Activated effector memory CD4-positive, alpha-beta T cell treated with anti-CD3 and anti-CD28 coated beads, Interleukin-2, amount 50 U/mL, for 16 hours (primary cell): ENCODE results near the gene NOTCH3.

ENCODE experiments used
- DNase-seq: peaks from one replicate; pipeline ENCODE4 v3.0.0-alpha.2; 2020

NOTCH3 gene

DNA sequence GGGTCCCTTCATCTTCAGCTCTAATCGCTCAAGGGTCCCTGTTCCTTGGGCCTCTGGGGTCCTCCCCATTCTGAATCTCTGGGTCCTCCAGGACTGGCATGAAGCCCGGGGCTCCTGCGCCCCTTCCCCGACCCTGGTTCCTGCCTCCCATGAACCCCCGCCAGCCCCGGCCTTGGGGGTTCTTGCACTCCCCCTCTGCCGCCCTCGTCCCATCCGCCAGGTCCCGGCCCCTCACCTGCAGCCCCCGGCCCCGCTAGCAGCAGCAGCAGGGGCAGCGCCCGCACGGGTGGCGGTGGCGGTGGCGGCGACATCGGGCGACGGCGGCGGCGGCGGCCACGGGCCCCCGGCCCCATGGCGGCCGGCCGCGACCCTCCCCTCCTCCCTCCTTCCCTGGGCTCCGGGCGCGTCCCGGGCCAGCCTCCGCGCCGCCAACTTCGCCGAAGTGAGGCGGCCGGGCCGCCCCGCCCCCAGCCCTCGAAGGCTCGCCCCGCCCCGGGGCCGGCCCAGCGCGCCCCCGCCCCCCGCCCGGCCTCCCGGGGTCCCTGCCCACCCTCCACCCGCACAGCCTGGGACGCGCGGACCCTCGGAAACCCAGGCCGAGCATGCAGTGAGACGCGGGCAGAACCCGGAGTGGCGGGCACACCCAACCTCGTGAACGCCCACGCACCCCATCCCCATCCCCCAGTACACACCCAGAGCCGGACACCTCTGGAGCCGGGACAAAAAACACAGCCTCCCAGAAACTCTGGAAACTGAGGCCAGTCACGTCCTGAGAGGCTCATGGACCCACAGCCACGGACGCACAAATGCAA lies at the start of gene NOTCH3:
NOTCH3 (minus strand) TSS at position 443 of the 812 bp plus-strand sequence; CDS start at position 353, 90 bp downstream.
- DNase-seq = no peak

DNA sequence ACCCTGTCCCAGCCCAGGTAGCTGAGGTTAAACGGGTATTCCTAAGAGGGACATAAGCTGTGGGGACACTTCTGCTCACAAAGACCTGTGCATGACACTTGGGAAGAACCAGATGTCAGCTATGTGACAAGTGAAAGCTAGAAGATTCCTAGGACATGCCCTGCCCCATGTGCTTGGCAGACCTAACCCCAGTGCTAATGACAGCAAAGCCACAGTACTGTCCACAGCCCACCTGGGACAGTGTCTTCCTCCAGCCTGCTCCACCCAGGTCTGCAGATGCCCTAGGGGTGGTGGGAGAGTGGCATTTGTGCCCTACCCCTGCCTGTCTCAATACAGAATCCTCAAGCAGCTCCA lies 49.8 kb upstream of the NOTCH3 start:
- DNase-seq = no peak

DNA sequence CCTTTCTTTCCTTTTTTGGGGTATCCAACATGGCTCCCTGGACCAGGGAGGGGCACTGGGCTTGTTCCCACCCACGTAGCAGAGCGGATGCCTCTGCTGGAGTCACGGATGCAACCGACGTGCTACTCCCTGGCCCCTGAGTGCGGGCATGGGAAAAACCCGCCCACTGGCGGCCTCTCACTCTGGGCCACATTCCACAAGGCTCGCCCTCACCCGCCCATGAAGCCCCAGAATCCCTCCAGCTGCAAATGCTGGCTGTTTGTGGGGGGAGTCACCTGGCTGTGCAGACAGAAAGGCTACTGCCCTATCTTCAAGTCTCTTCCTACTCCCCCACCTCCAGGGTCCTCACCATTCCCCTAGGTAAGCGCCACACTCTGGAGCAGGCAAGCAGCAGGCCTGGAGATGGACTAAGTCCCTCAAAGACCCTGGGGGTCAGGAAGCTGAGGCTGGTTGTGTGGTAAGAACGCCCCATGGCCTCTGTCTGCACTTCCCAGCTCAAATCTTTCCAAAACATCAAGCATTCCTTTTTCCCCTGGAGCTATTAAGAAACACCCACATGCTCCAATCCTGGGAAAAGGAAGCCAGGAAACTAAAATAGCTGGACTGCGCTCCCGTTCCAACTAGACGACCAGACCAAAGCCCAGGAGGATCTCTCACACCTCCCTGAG lies 49.3 kb upstream of the NOTCH3 start:
- DNase-seq = no peak

DNA sequence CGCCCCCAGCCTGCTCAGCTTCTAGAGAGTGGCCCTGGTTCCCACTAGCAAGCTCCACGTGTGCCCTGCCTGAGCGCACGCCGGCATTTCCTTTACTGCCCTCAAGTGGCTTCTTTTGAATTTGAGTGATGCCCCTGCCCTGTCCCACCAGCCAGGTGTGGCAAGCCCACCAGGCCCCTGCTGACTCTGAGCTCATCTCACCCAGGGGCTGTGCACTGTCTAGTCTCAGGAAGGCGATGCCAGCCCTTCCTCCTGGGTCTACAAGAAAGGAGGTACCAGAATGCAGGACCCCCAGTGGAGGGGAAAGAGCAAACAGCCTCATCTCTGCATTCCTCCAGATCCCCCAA lies 48.7 kb upstream of the NOTCH3 start:
- DNase-seq = no peak

DNA sequence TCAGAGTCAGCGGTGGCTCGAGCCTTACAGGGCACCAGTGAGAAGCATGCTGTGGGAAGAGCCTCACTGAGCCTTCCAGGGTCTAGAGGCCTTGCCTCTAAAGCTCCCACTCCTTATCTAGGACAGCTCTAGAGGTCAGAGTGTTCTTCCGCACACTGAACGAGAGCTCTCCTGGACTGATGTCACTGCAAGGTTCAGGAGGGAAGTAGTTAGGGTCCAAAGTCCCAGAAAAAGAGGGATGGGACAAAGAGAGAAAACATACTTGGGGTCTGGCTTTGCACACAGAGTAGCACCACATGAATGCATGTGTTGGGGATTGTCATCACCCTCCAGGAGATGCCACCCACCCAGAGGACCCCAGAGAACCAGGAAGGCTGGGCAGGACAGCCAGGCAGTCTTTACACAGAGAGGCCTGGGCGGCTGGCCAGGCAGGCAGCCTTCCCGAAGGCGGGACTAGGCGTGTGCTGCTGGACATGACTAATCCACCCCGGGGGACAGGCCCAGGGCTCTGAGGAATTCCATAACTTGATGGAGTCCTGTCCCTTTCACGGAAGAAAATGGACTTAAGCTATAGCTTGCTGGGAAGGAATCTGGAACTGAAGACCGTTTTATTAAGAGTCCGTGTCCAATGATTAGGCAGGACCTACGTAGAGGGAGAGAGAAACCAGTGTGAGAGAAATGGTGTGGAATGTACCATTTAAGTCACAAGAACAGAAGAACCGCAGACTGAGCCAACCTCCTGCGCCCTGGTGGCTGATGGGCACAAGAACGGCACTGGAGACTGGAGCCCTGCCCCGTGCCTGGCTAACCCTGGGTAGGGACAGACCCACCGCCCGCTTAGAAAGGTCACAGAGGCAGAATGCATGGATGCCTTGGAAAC lies 48.1 kb upstream of the NOTCH3 start:
- no peak for DNase-seq

DNA sequence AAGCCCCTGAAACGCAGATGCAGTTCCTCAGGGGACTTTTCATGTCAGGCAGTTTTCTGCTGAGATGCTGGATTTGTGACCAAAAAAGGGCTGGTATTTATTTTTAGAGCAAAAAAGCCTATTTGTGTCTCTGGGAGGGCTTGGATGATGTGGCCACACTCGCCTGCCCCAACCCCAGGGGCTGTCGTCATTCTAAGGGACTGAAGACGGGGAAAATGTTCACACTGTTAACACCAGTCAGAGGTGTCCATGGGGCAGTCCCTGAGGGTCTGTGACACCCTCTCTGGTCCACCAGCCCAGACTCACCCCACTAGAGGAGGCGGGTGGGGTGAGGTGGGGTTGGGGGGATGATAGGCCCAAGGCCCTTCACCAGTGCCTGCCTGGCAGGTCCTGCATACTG lies 47.3 kb upstream of the NOTCH3 start:
- no peak for DNase-seq

DNA sequence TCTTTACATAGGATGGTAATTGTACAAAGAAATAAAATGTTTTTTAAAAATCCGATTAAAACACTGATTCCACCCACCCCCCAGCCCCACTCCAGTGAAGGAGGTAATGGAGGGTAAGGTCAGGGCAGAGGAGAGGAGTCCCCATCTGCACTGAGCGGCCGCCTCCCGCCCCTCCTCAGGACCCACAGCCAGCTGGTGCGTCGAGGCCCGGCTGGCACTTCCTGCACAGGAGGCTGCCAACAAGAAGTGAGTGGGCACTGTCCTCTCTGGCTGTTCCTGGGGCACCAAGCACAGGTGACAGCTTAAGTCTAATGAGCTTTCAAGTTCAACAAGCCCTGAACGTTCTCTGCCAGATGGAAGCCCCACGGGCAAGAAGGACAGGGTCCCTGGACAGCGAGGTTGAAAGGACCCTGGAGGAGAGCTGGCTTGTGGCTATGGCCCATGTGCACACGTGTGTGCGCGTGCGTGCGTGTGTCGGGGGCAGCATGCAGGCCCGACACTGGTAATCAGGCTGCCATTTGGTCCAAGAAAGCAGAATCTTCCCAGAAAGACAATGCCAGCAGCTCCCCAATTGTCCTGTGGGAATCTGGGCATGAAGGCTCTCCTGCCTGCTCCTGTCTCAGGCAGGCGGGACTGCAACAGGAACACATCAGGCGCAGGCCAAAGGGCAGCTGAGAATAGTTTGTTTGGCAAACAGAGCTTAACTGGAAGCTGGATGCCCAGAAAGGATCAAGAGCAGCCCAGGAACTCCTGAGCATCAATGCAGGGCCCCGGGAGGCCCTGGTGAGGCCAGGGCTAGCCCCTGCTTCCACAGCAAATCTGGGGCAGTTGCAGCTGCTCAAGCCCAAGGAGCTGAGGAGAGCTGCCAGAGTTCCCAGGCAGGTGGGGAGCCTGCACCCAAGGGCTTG lies 46.6 kb upstream of the NOTCH3 start:
- DNase-seq = no peak

DNA sequence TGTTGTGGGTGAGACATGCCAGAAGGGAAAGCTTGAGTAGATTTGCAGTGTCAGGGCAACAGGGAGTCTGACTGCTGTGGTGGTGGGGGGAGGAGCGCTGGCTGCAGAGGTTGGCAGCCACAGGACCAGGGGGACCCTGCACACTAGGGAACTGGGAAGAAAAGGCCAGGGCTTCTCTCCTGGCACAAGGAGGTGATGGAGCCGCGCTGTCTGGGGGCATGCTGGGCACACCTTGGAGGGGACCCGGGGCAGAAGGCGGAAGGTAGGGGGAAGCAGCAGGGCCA lies 45.3 kb upstream of the NOTCH3 start:
- DNase-seq = no peak

DNA sequence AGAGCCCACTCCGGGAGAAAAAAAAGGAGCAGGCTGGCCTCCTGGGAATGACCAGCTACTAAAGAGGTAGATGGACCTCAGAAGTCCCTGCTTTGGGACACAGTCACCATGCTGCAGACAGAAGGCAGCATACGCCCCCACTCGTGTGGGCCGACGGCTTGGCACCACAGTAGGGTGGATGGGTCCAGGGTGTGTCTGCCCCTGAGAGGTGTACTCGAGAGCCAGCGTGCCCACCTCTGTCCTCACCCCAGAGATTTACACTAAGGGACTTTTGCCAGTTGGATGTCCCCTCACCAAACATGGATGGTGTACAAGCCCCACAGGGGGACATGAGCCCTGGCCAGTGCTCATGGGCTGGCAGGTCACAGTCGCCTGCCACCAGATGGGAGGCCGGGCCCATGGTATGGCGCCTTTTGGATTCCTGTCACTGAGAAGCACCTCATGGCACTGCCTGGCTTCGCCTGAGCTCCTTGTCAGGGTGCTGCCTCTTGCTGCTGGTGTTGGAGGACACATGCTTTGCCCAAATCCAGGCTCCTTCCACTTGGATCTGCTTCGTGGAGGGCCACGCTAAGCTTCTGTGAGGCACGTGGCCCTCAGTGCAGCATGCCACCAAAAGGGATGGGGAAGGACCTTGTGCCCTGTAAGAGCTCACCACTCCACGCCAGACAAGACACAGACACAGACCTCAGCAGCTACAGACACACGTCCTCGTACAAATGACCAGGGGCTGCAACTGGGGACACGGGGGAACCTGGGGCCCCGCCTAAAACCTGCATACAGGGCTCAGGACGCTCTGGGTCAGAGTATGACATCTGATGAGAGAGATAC lies 44.8 kb upstream of the NOTCH3 start:
- DNase-seq = no peak

DNA sequence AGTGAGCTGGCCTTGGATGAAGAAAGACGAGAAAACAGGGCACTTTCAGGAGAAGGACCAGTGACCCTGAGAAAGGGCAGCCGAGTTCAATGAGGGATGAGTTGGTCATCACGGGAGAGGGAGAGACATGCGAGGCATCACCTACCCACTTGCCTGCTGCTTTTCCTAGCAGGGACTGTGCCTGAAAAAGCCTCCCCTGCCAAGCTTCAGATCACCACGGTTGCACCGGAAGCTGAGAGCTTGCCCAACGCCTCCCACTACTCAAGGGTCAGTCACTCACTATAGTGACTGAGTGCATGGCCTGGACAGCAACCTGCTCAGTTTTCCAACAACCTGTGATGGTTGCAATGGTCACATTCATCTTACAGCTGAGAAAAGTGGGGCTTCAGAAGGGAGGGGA lies 44.0 kb upstream of the NOTCH3 start:
- DNase-seq = no peak

DNA sequence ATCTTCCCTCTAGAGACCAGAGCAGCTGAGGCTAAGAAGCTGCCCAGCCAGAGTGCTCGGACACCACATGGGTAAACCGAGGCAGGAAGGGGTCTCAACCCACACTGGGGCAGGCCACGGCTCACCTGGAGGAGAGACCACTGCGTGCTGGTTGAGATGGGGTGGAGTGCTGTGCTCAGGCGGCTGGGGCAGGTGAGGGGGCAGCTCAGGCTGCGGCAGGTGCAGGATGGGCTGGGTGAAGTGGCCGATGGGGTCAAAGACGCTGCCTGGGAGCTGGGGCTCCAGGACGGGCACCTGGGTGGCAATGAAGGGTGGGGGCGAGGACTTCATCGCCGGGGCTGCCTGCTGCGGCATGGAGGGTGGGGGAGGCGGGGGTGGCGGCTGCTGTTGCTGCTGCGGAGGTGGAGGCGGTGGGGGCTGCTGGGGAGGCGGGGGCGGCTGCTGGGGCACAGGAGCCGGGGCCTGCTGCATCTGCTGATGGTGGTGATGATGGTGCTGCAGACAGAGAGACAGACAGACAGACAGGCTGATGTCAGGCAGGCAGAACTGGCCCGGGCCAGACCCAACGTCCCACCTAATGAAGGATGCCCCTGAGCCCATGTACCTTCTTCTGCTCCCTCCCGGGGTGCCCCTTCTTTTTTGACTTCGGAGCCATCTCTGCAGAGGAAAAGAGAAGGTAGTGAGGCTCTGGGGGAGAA lies 43.5 kb upstream of the NOTCH3 start:
- DNase-seq = no peak

DNA sequence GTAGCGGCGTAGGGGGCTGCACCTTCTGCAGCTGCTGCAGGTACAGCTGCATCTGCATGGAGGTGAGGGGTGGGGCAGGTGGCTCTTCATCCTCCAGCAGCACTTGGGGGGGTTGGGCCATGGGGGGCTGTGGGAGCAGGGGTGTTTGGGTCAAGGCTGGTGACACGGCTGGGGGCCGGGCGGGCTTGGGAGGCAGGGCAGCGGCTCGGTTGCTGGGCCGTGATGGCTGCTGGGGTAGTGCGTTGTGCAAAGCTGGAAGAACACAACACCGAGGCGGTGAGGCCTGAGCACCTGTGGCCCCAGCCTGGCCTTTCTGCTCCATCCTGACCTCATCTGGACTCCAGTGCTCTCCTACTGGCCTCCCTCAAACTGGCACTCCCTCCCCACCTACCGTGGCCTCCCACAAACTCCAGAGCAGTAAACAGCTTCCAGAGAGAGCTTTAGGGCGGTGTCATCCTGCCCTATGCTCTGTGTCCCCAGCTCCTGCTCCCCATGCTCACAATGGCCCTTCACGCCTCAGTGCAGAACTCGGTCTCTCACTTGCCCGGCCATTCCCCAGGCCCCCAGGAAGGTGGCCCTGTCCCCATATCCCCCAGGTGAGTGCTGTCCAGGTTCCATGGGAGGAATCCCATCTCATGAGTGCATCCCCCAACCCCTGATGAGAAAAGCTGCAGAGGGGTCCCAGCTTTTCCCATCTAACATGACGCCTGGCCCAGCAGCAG lies 42.6 kb upstream of the NOTCH3 start:
- no peak for DNase-seq

DNA sequence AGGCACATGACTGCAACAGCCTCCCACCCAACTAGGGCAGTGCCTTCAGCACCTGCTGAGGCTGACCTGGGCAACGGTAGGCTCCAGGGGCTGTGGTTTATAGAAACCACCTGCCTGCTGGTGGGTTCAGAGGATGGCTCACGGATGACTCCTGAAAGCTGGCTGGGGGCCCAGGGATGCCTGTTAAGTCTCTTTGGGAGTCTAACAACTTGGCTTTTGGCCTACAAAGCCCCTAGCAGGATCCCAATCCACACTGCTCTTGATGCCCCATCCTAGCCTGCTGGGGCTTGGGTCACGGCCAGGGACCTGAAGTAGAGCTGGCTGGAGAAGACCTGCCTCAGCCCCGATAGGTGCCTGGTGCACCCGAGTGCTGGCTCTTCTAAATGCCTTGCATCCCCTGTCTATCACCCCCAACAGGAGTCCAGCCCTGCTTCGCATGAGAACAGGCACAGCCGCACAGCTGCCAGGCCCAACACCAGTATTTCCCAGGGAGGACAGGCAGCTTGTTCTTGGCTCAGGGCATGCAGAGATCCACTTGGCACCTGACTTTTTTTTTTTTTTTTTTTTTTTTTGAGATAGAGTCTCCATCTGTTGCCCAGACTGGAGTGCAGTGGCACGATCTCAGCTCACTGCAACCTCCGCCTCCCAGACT lies 40.6 kb upstream of the NOTCH3 start:
- DNase-seq = no peak

DNA sequence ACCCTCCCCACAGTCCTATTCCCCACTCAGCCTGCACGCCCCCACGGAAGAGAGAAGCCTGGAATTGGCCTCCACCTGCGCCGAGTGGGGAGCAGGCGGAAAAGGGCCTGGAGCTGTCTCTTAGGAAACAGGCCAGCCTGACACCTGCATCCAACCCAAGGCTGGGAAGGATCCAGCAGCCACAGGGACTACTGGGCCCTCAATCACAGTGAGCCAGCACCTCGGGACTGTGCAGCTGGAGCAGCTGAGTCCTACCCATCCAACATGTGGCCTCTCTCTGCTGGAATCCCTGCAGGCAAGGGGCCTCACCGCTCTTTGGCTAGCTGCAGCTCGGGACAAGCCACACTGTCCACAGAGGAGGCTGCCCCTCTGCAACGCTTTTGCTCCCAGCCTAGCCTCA lies 39.7 kb upstream of the NOTCH3 start:
- no peak for DNase-seq

DNA sequence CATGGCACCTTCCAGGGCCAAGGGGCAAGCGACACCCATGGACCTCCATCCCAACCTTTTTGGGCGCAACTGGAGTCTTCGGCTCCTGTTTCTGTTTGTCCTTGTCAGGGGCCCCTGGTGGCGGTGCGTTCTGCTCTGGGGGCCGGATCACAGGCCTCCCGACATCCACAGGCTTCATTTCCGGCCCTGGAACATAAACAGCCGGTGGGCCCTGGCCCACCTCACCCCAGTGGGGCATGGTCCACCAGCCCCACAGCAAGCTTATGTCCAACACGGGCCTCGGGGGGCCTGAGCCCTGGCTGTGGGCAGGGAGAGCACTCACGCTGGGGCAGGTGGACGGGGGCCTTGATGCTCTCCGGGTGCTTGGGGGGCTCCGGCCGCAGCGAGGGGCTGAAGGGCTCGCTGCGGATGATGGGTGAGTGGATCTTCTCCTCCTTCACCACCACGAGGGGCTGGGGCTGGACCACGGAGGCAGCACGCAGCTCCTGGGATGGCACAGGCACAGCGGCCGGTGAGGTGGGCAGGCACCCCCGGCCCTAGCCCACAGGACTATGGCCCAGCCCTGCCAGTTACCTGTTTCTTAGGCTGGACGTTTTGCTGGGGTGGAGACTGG lies 38.6 kb upstream of the NOTCH3 start:
- no peak for DNase-seq

DNA sequence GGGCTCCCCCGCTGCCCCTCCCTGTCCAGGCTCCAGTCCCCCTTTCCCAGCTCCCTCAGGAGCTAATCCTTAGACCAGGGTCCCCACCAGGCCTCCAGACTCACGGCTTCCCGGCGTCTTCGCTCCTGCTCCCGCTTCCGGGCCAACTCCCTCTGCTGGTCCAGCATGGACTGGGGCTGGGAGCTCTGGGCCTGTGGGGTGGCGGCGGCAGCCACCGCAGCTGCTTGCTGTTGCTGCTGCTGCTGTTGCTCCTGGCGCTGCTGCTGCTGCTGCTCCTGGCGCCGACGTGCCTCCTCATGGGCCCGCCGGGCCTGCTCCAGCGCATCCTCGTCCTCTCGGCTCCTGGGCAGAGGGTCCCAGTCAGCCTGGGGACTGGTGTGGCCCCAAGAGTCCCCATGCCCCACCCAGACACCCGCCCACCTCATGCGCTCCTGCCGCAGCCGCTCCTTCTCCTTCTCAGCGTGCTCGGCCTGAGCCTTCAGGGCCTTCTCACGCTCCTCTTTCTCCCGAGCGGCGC lies 37.9 kb upstream of the NOTCH3 start:
- DNase-seq = no peak

DNA sequence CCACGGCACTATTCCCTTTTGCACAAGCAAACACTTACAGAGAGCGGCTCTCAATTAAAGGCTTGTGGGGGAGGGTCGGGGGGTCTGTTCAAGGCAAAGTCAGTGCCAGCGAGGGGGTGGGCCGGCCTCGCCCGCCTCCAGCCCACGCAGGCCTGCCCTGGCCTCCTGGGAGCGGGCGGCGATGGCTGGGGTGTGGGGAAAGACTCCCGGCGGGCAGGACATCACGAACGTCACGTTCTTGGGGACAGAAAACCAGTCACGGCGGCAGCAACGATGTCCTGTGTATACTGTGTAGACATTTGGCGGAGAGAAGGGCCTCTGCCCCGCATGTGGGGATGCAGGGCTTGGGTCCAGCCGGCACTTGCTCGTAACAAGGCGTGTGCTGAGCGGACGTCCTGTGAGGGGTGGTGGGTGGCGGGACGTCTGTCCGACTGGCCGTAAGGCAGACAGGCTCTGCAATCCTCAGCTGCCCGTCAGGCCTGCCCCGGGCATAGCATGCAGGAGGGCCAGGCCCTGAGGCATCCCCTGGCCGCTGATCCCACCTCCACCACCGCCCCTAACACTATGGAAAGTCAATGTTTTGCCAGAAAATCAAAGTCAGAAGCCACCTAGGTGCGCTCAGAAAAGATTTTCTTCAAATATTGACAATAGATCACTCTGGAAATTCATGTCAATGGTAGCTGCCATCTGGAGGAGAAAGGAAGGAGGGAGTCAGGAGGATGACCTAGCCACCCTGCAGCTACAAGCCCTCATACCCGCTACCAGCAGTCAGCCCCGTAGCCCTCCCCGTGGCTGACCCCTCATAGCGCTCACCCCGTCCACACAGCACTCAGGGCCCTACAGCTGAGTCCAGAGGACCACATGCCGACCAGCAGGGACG lies 37.2 kb upstream of the NOTCH3 start:
- no peak for DNase-seq

DNA sequence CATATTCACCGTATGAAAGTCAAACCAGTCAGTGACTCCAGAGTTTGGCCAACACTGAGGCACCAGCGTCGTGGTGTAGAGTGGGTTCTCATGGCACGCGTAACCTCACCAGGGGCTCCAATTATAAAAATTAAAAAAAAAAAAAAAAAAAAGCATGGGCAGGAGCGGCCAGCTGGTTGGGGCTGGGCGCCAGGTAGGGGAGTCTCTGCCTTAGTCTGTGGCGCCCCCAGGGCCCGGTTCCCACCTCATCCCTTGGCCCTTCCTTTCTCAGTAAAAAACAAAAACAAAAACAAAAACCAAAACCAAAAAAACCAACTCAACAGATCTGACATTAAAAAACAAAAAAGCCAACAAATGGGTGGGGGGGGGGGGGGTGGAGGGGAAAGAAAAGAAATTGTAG lies 36.1 kb upstream of the NOTCH3 start:
- DNase-seq = no peak
